ENCODE measurements around the gene IFT122. TPM values are rescaled to one million over a fixed set of nuclear protein-coding genes. Genes with fewer than 3 reads are reported as not detected.
"Not testable (repeated sequence)": the region's sequence is repeated elsewhere in the genome, so short reads cannot be mapped to it uniquely, and the experiment has no call there.

Gene IFT122
- total RNA-seq, 1 donor from 2014 or later = 13.7 TPM

GRCh38 chr3:129505341-129505740 is 65.3 kb downstream of the IFT122 start:
- no peaks in the 10 kb centered on the region for H3K9me3 Mint-ChIP-seq
- no peaks in the 10 kb centered on the region for H3K27me3 Mint-ChIP-seq
- no peak for DNase-seq
- H3K4me1 Mint-ChIP-seq = no peaks in the 10 kb centered on the region
- no peak overlapping the region for H3K4me3 Mint-ChIP-seq
- peaks cover 5% of the 10 kb centered on the region for H3K36me3 Mint-ChIP-seq (ENCODE audit: low read depth)
- H3K27ac Mint-ChIP-seq = no peak overlapping the region
- intact Hi-C loops (cut with micrococcal nuclease) = no loop called here

DNA sequence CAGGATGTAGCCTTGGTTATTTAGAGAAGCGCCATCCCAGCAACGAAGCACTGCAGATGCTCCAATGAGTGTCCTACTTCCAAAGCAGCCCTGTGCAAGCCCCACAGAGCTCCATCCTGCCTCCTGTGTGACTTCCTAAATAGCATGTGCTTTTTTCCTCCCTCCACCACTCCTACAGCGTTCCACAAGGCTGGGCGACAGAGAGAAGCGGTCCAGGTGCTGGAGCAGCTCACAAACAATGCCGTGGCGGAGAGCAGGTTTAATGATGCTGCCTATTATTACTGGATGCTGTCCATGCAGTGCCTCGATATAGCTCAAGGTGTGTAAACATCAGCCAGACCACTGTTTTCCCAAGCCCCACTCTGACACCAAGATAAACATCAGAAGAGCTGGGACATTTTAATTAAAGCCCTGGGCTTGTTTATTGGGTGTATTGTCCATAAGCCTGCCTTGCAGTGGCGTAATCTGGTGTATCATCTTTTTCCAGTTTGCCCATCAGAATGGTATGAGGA is 66.3 kb downstream of the IFT122 start:
- Mint-ChIP-seq H3K27ac (no peak overlapping the region), H3K36me3 (ENCODE audit: low read depth) (peaks cover 2% of the 10 kb centered on the region), H3K9me3 (no peaks in the 10 kb centered on the region), H3K4me3 (no peak overlapping the region), H3K27me3 (no peaks in the 10 kb centered on the region), H3K4me1 (peaks cover 2% of the 10 kb centered on the region)
- intact Hi-C loops (cut with micrococcal nuclease) = no loop called here
- no peak for DNase-seq

DNA sequence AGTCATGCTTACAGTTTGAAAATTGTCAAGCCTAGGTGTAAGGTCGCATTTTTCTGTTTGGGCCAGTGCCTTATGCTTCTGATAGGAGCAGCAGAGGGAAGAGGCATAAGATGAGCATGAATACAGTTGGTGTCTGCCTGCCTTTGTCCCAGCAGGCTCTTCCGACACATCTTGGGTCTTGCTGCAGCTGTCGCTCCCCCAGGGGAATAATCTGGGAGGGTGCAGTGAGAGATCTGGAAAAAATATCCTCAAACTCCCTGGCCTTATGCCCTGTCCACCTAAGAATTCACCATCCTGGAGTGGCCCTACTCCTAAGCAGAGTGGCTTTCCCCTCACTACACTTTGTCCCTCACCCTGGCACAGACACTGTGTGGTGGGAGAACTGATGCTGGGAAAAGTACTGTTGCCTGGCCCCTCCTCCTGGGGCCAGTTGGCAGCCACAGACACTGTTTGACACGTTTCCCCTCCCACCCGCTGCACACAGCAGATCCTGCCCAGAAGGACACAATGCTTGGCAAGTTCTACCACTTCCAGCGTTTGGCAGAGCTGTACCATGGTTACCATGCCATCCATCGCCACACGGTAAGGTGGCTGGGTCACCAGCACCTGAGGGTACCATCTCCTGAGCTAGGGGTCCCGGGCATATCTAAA is 67.3 kb downstream of the IFT122 start:
- H3K4me3 Mint-ChIP-seq = no peak overlapping the region
- H3K36me3 Mint-ChIP-seq (ENCODE audit: low read depth) = peaks cover 2% of the 10 kb centered on the region
- no peak overlapping the region for H3K27ac Mint-ChIP-seq
- no peaks in the 10 kb centered on the region for H3K27me3 Mint-ChIP-seq
- DNase-seq = no peak
- peaks cover 2% of the 10 kb centered on the region for H3K4me1 Mint-ChIP-seq
- intact Hi-C loops (cut with micrococcal nuclease) = no loop called here
- H3K9me3 Mint-ChIP-seq = no peaks in the 10 kb centered on the region

GRCh38 chr3:129512595-129512994 is 72.6 kb downstream of the IFT122 start:
- no peak for DNase-seq
- H3K27ac Mint-ChIP-seq = no peak overlapping the region
- peaks cover 3% of the 10 kb centered on the region for H3K36me3 Mint-ChIP-seq (ENCODE audit: low read depth)
- no peaks in the 10 kb centered on the region for H3K27me3 Mint-ChIP-seq
- H3K4me3 Mint-ChIP-seq = no peak overlapping the region
- H3K9me3 Mint-ChIP-seq = no peaks in the 10 kb centered on the region
- intact Hi-C loops (cut with micrococcal nuclease) = no loop called here
- peaks cover 2% of the 10 kb centered on the region for H3K4me1 Mint-ChIP-seq

DNA sequence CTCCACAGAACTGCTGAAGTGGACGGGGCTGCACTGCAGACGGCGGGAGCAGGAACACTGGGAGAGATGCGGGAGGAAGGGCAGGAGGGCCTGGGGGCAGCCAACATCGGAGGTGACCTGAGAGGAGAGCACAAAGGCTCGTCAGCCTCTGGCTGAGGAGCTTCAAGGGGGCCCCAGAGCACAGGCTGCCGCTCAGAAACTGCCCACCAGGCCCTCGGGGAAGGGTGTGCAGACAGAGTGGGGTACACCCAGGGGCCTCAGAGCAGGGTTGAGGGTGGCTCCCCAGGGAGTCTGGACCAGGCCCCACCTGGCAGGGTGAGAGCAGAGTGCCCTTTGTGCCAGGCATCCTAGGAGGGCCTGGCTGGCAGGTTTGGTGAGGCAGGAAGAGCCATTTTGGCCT is 73.7 kb downstream of the IFT122 start:
- no peak for DNase-seq
- Mint-ChIP-seq H3K27me3 (no peaks in the 10 kb centered on the region), H3K4me3 (no peak overlapping the region), H3K9me3 (no peaks in the 10 kb centered on the region), H3K27ac (no peak overlapping the region), H3K4me1 (peaks cover 2% of the 10 kb centered on the region), H3K36me3 (ENCODE audit: low read depth) (peaks cover 3% of the 10 kb centered on the region)
- intact Hi-C loops (cut with micrococcal nuclease) = no loop called here

- intact Hi-C loops (cut with micrococcal nuclease) = no loop called here
- Mint-ChIP-seq H3K27ac (no peak overlapping the region), H3K4me3 (no peak overlapping the region), H3K4me1 (peaks cover 2% of the 10 kb centered on the region), H3K9me3 (no peaks in the 10 kb centered on the region), H3K27me3 (no peaks in the 10 kb centered on the region), H3K36me3 (ENCODE audit: low read depth) (peaks cover 3% of the 10 kb centered on the region)
- no peak for DNase-seq
Observed at GRCh38 chr3:129514110-129514509, 74.1 kb downstream of the IFT122 start.

GRCh38 chr3:129514563-129514962 is 74.5 kb downstream of the IFT122 start:
- Mint-ChIP-seq H3K27me3 (no peaks in the 10 kb centered on the region), H3K27ac (no peak overlapping the region), H3K36me3 (ENCODE audit: low read depth) (peaks cover 3% of the 10 kb centered on the region), H3K4me1 (peaks cover 2% of the 10 kb centered on the region), H3K9me3 (no peaks in the 10 kb centered on the region), H3K4me3 (no peak overlapping the region)
- intact Hi-C loops (cut with micrococcal nuclease) = no loop called here
- no peak for DNase-seq

GRCh38 chr3:129515108-129515820 is 75.2 kb downstream of the IFT122 start:
- H3K27ac Mint-ChIP-seq; H3K27me3 Mint-ChIP-seq; H3K9me3 Mint-ChIP-seq; DNase-seq; H3K4me3 Mint-ChIP-seq; H3K36me3 Mint-ChIP-seq (ENCODE audit: low read depth); intact Hi-C loops (cut with micrococcal nuclease); H3K4me1 Mint-ChIP-seq: not testable (repeated sequence)

- H3K27ac Mint-ChIP-seq; H3K9me3 Mint-ChIP-seq; H3K4me3 Mint-ChIP-seq; H3K36me3 Mint-ChIP-seq (ENCODE audit: low read depth); intact Hi-C loops (cut with micrococcal nuclease); H3K4me1 Mint-ChIP-seq; DNase-seq; H3K27me3 Mint-ChIP-seq: not testable (repeated sequence)
Observed at GRCh38 chr3:129515821-129516432, 75.9 kb downstream of the IFT122 start.

DNA sequence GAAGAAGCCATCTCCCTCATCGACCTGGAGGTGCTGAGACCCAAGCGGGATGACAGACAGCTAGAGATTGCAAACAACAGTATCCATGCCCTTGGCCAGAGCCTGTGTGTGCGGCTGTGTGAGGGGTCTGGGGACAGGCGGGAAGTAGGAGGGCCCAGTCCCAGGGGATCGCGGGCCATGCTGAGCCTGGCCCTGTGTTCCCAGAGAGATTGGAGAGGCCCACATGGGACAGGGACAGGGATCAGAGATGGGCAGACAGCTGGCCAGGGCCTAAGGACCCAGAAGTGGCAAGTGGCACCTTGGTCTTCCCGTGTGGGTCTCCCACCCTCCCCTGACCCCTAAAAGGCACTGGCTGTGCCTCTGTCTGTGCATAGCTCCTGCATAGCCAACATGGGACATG is 77.5 kb downstream of the IFT122 start:
- H3K27ac Mint-ChIP-seq = no peak overlapping the region
- no peak for DNase-seq
- H3K27me3 Mint-ChIP-seq = no peaks in the 10 kb centered on the region
- intact Hi-C loops (cut with micrococcal nuclease) = no loop called here
- H3K36me3 Mint-ChIP-seq (ENCODE audit: low read depth) = peaks cover 3% of the 10 kb centered on the region
- no peak overlapping the region for H3K4me3 Mint-ChIP-seq
- no peaks in the 10 kb centered on the region for H3K4me1 Mint-ChIP-seq
- no peaks in the 10 kb centered on the region for H3K9me3 Mint-ChIP-seq

- intact Hi-C loops (cut with micrococcal nuclease) = no loop called here
- peaks cover 2% of the 10 kb centered on the region for H3K36me3 Mint-ChIP-seq (ENCODE audit: low read depth)
- no peaks in the 10 kb centered on the region for H3K27me3 Mint-ChIP-seq
- H3K4me1 Mint-ChIP-seq = no peaks in the 10 kb centered on the region
- no peak overlapping the region for H3K27ac Mint-ChIP-seq
- no peaks in the 10 kb centered on the region for H3K9me3 Mint-ChIP-seq
- H3K4me3 Mint-ChIP-seq = no peak overlapping the region
- no peak for DNase-seq
Observed at GRCh38 chr3:129518038-129518561, 78.1 kb downstream of the IFT122 start.

DNA sequence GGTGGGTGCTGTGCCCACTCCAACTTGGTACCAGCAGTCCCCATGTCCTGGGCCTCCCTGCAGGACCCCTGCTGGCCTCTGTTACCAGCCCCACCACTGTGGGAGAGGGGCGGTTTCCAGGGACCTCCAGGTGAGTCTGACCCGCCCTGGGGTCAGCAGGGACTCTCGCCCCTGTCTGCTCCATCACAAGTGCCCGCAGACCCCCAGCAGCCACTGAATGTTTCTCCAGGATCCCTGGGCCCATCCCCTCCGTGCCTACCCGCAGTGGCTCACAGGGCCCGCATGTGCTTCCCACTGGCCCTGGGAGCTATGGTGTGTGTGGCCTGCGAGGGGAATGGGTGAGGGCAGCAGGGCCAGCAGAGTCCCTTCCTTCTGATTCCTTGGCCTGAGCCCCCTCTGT is 78.6 kb downstream of the IFT122 start:
- Mint-ChIP-seq H3K4me1 (no peaks in the 10 kb centered on the region), H3K36me3 (ENCODE audit: low read depth) (peaks cover 2% of the 10 kb centered on the region), H3K27me3 (no peaks in the 10 kb centered on the region), H3K9me3 (no peaks in the 10 kb centered on the region), H3K27ac (no peak overlapping the region), H3K4me3 (no peak overlapping the region)
- intact Hi-C loops (cut with micrococcal nuclease) = no loop called here
- no peak for DNase-seq

- intact Hi-C loops (cut with micrococcal nuclease) = no loop called here
- Mint-ChIP-seq H3K9me3 (no peaks in the 10 kb centered on the region), H3K27ac (no peak overlapping the region), H3K4me1 (no peaks in the 10 kb centered on the region), H3K4me3 (no peak overlapping the region), H3K27me3 (no peaks in the 10 kb centered on the region), H3K36me3 (ENCODE audit: low read depth) (peaks cover 2% of the 10 kb centered on the region)
- DNase-seq = no peak
Observed at GRCh38 chr3:129519449-129519848, 79.4 kb downstream of the IFT122 start.
